Colonic mucosa (tissue), 4 donors: ENCODE measurements around the gene XPR1. TPM values are rescaled to one million over a fixed set of nuclear protein-coding genes. Genes with fewer than 3 reads are reported as not detected.

Source experiments
- DNase-seq: peaks from one replicate; pipeline ENCODE4 v3.0.0-alpha.2; 2020
- H3K27ac ChIP-seq: fragments of 200-600 bp; one replicate; pipeline ENCODE4 v1.8.0; 2021
- H3K27me3 ChIP-seq: fragments of 200-600 bp; one replicate; pipeline ENCODE4 v1.8.0; 2021
- H3K36me3 ChIP-seq: fragments of 200-600 bp; one replicate; pipeline ENCODE4 v1.8.0; 2021
- H3K4me1 ChIP-seq: fragments of 200-600 bp; one replicate; pipeline ENCODE4 v1.8.0; 2021; ENCODE audit warnings: mild to moderate bottlenecking
- H3K4me3 ChIP-seq: fragments of 200-600 bp; one replicate; pipeline ENCODE4 v1.8.0; 2021
- H3K9ac ChIP-seq, 2 donors: one replicate each; pipeline ENCODE4 v1.7.0; 2013; ENCODE audit warnings: control low read depth in 2 of 2, low read depth in 2 of 2, low read length in 2 of 2
- H3K9me3 ChIP-seq: fragments of 200-600 bp; one replicate; pipeline ENCODE4 v1.8.0; 2021
- intact Hi-C: fragments of 100-400 bp; cut with DNase I; formaldehyde crosslinking; loops from one replicate; pipeline ENCODE4 v1.14.1; 2022
- total RNA-seq, 2 donors: library from RNA; stranded (reverse); fragmentation: NEBNext Ultra II Directional in 1 of 2; extraction: Animal tissue kit (Norgen Biotek cat#: 25700) in 1 of 2; gene quantifications; one replicate each; pipeline ENCODE4 v1.2.1, GENCODE V29; 2021
- TF ChIP-seq, protein P1 (sequence below): fragments of 200-600 bp; IDR thresholded peaks from one replicate; pipeline ENCODE4 v1.8.0; 2022; ENCODE audit warnings: antibody characterized with exemption, mild to moderate bottlenecking
- donor health status: healthy.
- donor health status: DM: no; HTN: no; CAD: no.
- donor health status: DM: no; HTN: no; CAD: no.

XPR1 gene
- total RNA-seq, 2 donors from 2014 or later, result 20.5 to 25.8 TPM

DNA sequence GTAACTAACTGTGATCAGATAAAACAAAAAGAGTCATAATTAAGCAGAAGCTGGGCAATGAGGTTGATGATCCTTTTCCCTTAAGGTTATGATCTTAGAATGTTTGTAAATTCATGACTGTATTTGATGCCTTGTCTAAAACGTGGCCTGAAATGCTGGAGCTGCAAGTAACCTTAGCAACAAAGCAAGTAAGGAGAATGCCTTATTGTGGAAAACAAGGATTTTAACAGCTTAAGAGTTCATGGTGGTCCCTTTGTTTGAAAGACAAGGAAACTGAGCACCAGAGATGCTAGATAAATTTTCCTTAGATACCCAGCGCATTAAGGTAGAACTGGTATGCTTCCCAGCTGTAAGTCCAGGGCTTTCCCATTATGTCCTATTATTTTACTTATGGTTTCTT, 25.7 kb upstream of the XPR1 start:
- intact Hi-C loops, result no loop called here
- H3K36me3 ChIP-seq, result no peaks in the 10 kb centered on the region
- no peaks in the 10 kb centered on the region for H3K4me1 ChIP-seq
- no peak overlapping the region for H3K9ac ChIP-seq
- H3K27me3 ChIP-seq, result no peaks in the 10 kb centered on the region
- TF ChIP-seq, protein P1, sequence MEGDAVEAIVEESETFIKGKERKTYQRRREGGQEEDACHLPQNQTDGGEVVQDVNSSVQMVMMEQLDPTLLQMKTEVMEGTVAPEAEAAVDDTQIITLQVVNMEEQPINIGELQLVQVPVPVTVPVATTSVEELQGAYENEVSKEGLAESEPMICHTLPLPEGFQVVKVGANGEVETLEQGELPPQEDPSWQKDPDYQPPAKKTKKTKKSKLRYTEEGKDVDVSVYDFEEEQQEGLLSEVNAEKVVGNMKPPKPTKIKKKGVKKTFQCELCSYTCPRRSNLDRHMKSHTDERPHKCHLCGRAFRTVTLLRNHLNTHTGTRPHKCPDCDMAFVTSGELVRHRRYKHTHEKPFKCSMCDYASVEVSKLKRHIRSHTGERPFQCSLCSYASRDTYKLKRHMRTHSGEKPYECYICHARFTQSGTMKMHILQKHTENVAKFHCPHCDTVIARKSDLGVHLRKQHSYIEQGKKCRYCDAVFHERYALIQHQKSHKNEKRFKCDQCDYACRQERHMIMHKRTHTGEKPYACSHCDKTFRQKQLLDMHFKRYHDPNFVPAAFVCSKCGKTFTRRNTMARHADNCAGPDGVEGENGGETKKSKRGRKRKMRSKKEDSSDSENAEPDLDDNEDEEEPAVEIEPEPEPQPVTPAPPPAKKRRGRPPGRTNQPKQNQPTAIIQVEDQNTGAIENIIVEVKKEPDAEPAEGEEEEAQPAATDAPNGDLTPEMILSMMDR, result no peak
- no peak overlapping the region for H3K4me3 ChIP-seq
- no peak overlapping the region for H3K27ac ChIP-seq
- no peaks in the 10 kb centered on the region for H3K9me3 ChIP-seq
- no peak for DNase-seq

DNA sequence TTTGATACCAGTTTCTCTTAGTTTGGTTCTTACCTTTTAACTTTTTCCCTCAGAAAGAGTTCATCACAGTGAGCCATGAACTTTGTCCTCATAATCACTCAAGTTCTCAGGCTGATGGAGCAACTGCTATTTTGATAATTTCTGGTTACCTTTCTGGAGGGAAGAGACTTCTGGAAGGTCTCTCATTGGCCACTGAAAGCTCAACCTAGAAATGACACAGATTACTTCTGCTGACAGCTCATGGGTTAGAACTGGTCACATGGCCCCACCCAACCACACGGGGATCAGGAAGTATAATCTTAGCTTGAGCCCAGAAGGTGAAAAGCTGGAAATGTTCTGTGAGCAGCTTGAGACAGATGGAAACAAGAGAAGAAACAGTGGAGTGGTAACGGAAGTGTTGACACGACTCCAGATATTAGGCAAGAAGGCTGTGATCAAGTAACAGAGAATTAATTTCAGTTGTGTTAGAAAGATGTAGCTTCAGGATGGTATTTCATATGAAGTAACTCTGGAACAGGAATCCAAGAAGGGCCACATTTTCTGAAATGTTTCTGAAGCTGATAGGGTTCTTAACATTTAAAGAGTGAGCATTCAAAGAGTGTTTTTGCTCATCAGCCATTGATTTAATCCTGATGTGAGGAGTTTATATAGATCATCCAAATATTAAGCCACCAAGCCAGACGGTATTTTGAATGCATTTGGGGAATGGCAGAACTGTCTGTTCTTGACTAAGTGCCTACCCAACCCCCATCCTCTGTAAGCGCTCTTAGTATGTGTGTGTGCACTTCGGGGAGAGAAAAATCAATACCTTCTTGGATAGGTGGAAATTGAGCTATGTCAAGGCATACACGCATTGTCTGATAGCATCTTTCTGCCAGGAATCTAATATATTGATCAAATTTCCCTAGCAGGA, 21.9 kb upstream of the XPR1 start:
- Histone ChIP-seq H3K9me3 (no peaks in the 10 kb centered on the region), H3K4me1 (no peaks in the 10 kb centered on the region), H3K27ac (no peak overlapping the region), H3K27me3 (no peaks in the 10 kb centered on the region), H3K9ac (no peak overlapping the region), H3K4me3 (no peak overlapping the region), H3K36me3 (no peaks in the 10 kb centered on the region)
- TF ChIP-seq, protein P1, result no peak
- intact Hi-C loops, result no loop called here
- DNase-seq, result no peak

DNA sequence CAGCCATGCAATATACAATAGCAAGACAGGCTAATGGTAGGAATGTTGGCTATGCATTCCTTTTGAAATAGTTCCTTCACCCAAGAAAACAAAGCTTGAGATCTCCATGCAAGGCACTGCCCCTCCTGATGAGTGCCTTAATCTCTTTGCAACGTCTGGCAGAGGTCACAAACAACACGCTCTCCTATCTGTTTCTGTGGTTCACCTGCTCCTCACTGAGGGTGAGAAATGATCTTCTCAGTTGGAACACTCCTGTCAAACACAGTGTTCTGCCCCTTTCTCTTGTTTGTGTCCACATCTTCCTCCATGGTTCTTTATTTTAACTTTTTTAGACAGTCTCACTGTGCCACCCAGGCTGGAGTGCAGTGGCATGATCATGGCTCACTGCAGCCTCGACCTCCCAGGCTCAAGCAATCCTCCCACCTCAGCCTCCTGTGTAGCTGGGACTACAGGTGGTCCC, 21.2 kb upstream of the XPR1 start:
- Histone ChIP-seq H3K36me3 (no peaks in the 10 kb centered on the region), H3K27me3 (no peaks in the 10 kb centered on the region), H3K27ac (no peak overlapping the region), H3K9ac (no peak overlapping the region), H3K4me1 (no peaks in the 10 kb centered on the region), H3K9me3 (no peaks in the 10 kb centered on the region), H3K4me3 (no peak overlapping the region)
- intact Hi-C loops, result no loop called here
- TF ChIP-seq, protein P1, result no peak
- no peak for DNase-seq

DNA sequence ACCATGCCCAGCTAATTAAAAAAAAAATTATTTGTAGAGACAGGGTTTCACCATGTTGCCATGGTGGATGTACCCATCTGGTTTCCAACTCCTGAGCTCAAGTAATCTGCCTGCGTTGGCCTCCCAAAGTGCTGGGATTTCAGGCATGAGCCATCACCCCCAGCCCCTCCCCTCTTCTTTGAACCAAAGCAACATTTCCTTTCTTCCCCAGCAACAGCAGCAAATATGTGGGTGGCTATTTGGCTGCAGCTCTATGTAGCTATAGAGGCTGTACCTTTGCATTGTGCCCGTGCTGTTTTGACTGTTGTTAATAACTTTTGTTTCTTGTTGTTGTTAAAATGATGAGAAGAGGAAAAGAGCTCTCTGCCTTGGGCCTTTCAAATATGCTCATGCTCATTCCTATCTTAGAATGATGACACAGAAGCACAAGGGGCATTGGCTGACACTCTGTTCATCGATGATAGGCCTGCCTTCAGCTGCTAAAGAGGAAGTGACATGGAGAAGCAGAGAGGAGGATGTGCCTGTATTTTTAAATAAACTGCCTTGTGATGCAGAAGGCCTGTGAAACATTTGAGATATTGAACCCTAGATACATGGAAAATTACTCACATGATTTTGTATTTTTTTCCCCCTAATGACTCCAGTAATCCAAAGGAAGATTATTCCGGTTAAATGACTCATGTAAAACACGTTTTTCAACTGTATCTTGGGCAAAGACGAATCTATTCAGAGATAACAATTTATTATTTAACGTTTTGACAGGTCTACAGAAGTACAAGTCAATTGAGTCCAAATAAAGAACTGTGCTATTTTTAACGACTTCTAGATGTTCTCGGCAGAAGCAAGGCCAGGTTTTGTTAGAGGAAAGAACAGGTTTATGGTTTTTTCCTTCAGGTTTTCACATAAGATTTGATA, 20.5 kb upstream of the XPR1 start:
- TF ChIP-seq, protein P1, result no peak
- Histone ChIP-seq H3K27ac (no peak overlapping the region), H3K4me1 (no peaks in the 10 kb centered on the region), H3K4me3 (no peak overlapping the region), H3K9ac (no peak overlapping the region), H3K36me3 (no peaks in the 10 kb centered on the region), H3K9me3 (no peaks in the 10 kb centered on the region), H3K27me3 (no peaks in the 10 kb centered on the region)
- no peak for DNase-seq
- intact Hi-C loops, result no loop called here

DNA sequence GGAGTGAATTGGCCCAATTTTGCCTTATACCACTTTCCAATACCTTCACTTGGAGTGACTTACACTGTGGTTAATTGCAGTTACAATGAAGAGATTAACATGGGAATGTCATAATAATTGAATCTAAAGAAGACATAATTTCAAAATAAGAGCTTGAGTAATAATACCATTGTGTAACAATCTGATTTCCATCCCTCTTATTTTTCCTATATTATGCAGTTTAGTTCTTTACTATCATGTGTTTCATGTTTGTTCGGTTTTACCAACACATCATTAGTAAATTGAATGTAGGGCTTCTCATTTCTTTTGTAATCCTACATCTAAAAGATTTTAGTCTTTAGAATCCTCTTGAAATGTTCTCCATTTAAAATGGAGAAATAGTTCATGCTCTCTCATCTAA, 19.2 kb upstream of the XPR1 start:
- H3K9me3 ChIP-seq, result no peaks in the 10 kb centered on the region
- H3K36me3 ChIP-seq, result no peaks in the 10 kb centered on the region
- DNase-seq, result no peak
- no peaks in the 10 kb centered on the region for H3K27me3 ChIP-seq
- no peaks in the 10 kb centered on the region for H3K4me1 ChIP-seq
- H3K4me3 ChIP-seq, result no peak overlapping the region
- no peak overlapping the region for H3K9ac ChIP-seq
- intact Hi-C loops, result no loop called here
- TF ChIP-seq, protein P1, result no peak
- H3K27ac ChIP-seq, result no peak overlapping the region
